GM12878 (cell line): ENCODE data around the gene TOPBP1. TPM values are rescaled to one million over a fixed set of nuclear protein-coding genes. Genes with fewer than 3 reads are reported as not detected.

Experiments
- ATAC-seq: fragments of 200-7000 bp; cut with Tn5 transposase; 3 replicates; pipeline ENCODE4 v1.9.1; 2020; ENCODE audit warnings: mild to moderate bottlenecking, moderate library complexity
- BruUV-seq: library from RNA; stranded (reverse); fragments of 400-500 nt; replicated peaks from 2 replicates; lab custom pipeline; 2021; lab: Mats Ljungman, UMichigan
- CTCF ChIA-PET: fragments of 300-600 bp; sonication (Branson Sonifier 250); formaldehyde crosslinking; extraction: SDS; loops from one replicate; lab custom pipeline; 2021; ENCODE audit warnings: inconsistent platforms; lab: Yijun Ruan, JAX
- POLR2A ChIA-PET: fragments of 350-600 bp; formaldehyde crosslinking; extraction: SDS; loops from one replicate; lab custom pipeline; 2021; ENCODE audit warnings: inconsistent platforms; lab: Charles Lee
- RAD21 ChIA-PET: fragments of 300-600 bp; sonication (Branson Sonifier 250); formaldehyde crosslinking; loops from one replicate; lab custom pipeline; 2023; ENCODE audit warnings: antibody characterized with exemption; ENCODE audit not compliant: unreplicated experiment; lab: Charles Lee
- SMC1A ChIA-PET: fragments of 300-600 bp; sonication (Branson Sonifier 250); formaldehyde crosslinking; loops from one replicate; lab custom pipeline; 2023; ENCODE audit not compliant: unreplicated experiment, uncharacterized antibody; lab: Charles Lee
- DNase-seq: peaks from one replicate; pipeline ENCODE4 v3.0.0-alpha.2; 2011; ENCODE audit warnings: low read depth, low spot score
- FAIRE-seq: peaks from 3 replicates; lab custom pipeline; 2011; peaks lifted over from hg19 to GRCh38; lab: Jason Lieb, UNC
- H2AFZ ChIP-seq: 2 replicates; pipeline ENCODE4 v1.6.0; 2011; ENCODE audit warnings: low read depth, low read length, control low read depth; ENCODE audit not compliant: control insufficient read depth
- H3K27ac ChIP-seq: 2 replicates; pipeline ENCODE4 v1.5.1; 2011; ENCODE audit warnings: control low read depth; ENCODE audit not compliant: control insufficient read depth, insufficient read depth
- H3K27me3 ChIP-seq, 2 experiments: replicated peaks in 1 of 2; 2 replicates each; pipeline versions ENCODE4 v1.6.0 to v1.6.1; 2011; ENCODE audit warnings: low read length in 1 of 2; ENCODE audit not compliant: control insufficient read depth in 2 of 2, insufficient read depth in 2 of 2
- H3K36me3 ChIP-seq, 2 experiments: 2 replicates each; pipeline ENCODE4 v1.5.1; 2011; ENCODE audit warnings: low read length in 1 of 2; ENCODE audit not compliant: control insufficient read depth in 2 of 2, insufficient read depth in 2 of 2
- H3K4me1 ChIP-seq: 2 replicates; pipeline ENCODE4 v1.6.1; 2011; ENCODE audit warnings: mild to moderate bottlenecking, low read length, moderate library complexity, mixed read lengths; ENCODE audit not compliant: control insufficient read depth, insufficient read depth
- H3K4me2 ChIP-seq: 2 replicates; pipeline ENCODE4 v1.6.0; 2011; ENCODE audit warnings: control low read depth; ENCODE audit not compliant: control insufficient read depth, insufficient read depth
- H3K4me3 ChIP-seq: fragments of 200-600 bp; sonication (generic); 2 replicates; pipeline ENCODE4 v1.5.1; 2016
- H3K79me2 ChIP-seq: 2 replicates; pipeline ENCODE4 v1.6.0; 2011; ENCODE audit warnings: low read length; ENCODE audit not compliant: control insufficient read depth, insufficient read depth
- H3K9ac ChIP-seq: 2 replicates; pipeline ENCODE4 v1.8.0; 2011; ENCODE audit warnings: low read length, control low read depth, mixed read lengths; ENCODE audit not compliant: control insufficient read depth, insufficient read depth
- H3K9me3 ChIP-seq: replicated peaks from 3 replicates; pipeline ENCODE4 v1.5.1; 2011; ENCODE audit warnings: mild to moderate bottlenecking, low read length; ENCODE audit not compliant: control insufficient read depth, insufficient read depth
- H4K20me1 ChIP-seq: 2 replicates; pipeline ENCODE4 v1.6.0; 2011; ENCODE audit not compliant: control insufficient read depth, insufficient read depth
- BMI1 ChIP-seq: fragments of 450-650 bp; IDR thresholded peaks from 2 replicates; pipeline ENCODE4 v1.6.1; 2016; ENCODE audit warnings: mild to moderate bottlenecking, moderate library complexity, borderline replicate concordance
- BRCA1 ChIP-seq: IDR thresholded peaks from 2 replicates; pipeline ENCODE4 v1.6.1; 2011; ENCODE audit warnings: low read depth, low read length, improper control_type of control experiment
- EZH2 ChIP-seq: IDR thresholded peaks from 2 replicates; pipeline ENCODE4 v1.6.1; 2012; ENCODE audit warnings: low read depth, mild to moderate bottlenecking, control low read depth, inconsistent platforms, low read length, borderline replicate concordance; ENCODE audit not compliant: control insufficient read depth
- IKZF1 ChIP-seq: fragments of 450-650 bp; conservative IDR thresholded peaks from 2 replicates; pipeline ENCODE4 v1.6.1; 2017; ENCODE audit warnings: antibody characterized with exemption, mild to moderate bottlenecking
- JUND ChIP-seq: IDR thresholded peaks from 2 replicates; pipeline ENCODE4 v1.6.1; 2012; ENCODE audit warnings: low read depth, mild to moderate bottlenecking, low read length, improper control_type of control experiment, moderate library complexity
- MLLT1 ChIP-seq: fragments of 450-650 bp; IDR thresholded peaks from 2 replicates; pipeline ENCODE4 v1.6.1; 2016; ENCODE audit warnings: mild to moderate bottlenecking
- NR2C2 ChIP-seq: IDR thresholded peaks from 2 replicates; pipeline ENCODE4 v1.6.1; 2011; ENCODE audit warnings: borderline replicate concordance, low read depth; ENCODE audit not compliant: control insufficient read depth, insufficient read length
- PRDM15 ChIP-seq: fragments of 450-650 bp; formaldehyde crosslinking; IDR thresholded peaks from 2 replicates; pipeline ENCODE4 v1.4.0; 2020; ENCODE audit warnings: mild to moderate bottlenecking, moderate library complexity
- TCF7 ChIP-seq: IDR thresholded peaks from 2 replicates; pipeline ENCODE4 v1.6.1; 2014; ENCODE audit warnings: antibody characterized with exemption, borderline replicate concordance
- ZNF207 ChIP-seq: fragments of 450-650 bp; IDR thresholded peaks from 2 replicates; pipeline ENCODE4 v1.6.1; 2014; ENCODE audit warnings: antibody characterized with exemption, mild to moderate bottlenecking, borderline replicate concordance
- ZNF622 ChIP-seq: fragments of 450-650 bp; IDR thresholded peaks from 2 replicates; pipeline ENCODE4 v1.6.1; 2017; ENCODE audit warnings: mild to moderate bottlenecking, inconsistent platforms
- WGBS: methylation state at CpG from one replicate; pipeline ENCODE4 v1.1.6; 2016; ENCODE audit warnings: low lambda C conversion rate; ENCODE audit not compliant: insufficient replicate concordance, insufficient coverage; ENCODE audit errors: missing lambda C conversion rate; 5-methylcytosine and 5-hydroxymethylcytosine counted together
- in situ Hi-C: fragments of 300-500 bp; cut with MboI; formaldehyde crosslinking; loops from 9 replicates; pipeline ENCODE4 v1.14.3; 2018; ENCODE audit warnings: mixed read lengths
- intact Hi-C: fragments of 100-400 bp; cut with micrococcal nuclease; formaldehyde crosslinking; loops from one replicate; pipeline ENCODE4 v1.14.2; 2022; ENCODE audit not compliant: unreplicated experiment
- polyA plus RNA-seq, 11 experiments: library from polyadenylated mRNA; depleted of rRNA in 4 of 11; unstranded in 6 of 11; stranded (reverse) in 5 of 11; fragments of >200 nt; fragmentation: Nextera tagmentation in 4 of 11; fragmentation: Illumina TruSeq in 1 of 11; extraction: Ambion mirVana in 4 of 11; extraction: Trizol in 1 of 11; gene quantifications; 1 replicate in 1 of 11; 2 replicates in 10 of 11; pipeline versions ENCODE4 v1.2.1 to v1.2.3, GENCODE V29; 2011 to 2016; ENCODE audit warnings: inconsistent platforms in 2 of 11, missing spikeins in 2 of 11, low read depth in 1 of 11
- total RNA-seq, 4 experiments: library from RNA; depleted of rRNA in 3 of 4; stranded (reverse); fragments of >200 nt in 3 of 4; fragmentation: Illumina TruSeq in 1 of 4; extraction: Trizol in 1 of 4; gene quantifications; 2 replicates each; pipeline versions ENCODE4 v1.2.1 to v1.2.3, GENCODE V29; 2013 to 2021

Gene TOPBP1
- total and polyA plus RNA-seq, 10 of the 15 experiments (the other 5 are each of a cell fraction or from before 2014, with no cell fraction given) = 18.3 to 99.3 (median 61.5) TPM

- TF ChIP-seq MLLT1 = no peak
Observed at GRCh38 chr3:133599280-133599679, 62.5 kb downstream of the TOPBP1 start (continued).

GRCh38 chr3:133598405-133598804 lies 63.3 kb downstream of the TOPBP1 start:
- CTCF ChIA-PET = no interaction called here
- FAIRE-seq = no peak
- Histone ChIP-seq H3K27ac (no peak overlapping the region), H3K4me3 (no peak overlapping the region), H3K36me3 (peaks cover 0 to 8% of the 10 kb centered on the region in 2 experiments; a peak in 2 of 4 replicates), H2AFZ (no peak overlapping the region), H3K9me3 (no peaks in the 10 kb centered on the region), H3K9ac (no peak overlapping the region), H3K4me1 (no peaks in the 10 kb centered on the region; the same call in 1 of the 2 replicates), H4K20me1 (no peaks in the 10 kb centered on the region), H3K79me2 (no peaks in the 10 kb centered on the region), H3K27me3 (no peaks in the 10 kb centered on the region), H3K4me2 (no peak overlapping the region)
- no peak for ATAC-seq
- POLR2A ChIA-PET = no interaction called here
- no TSS peak for BruUV-seq
- TF ChIP-seq ZNF622 = no peak
- TF ChIP-seq ZNF207 = no peak
- TF ChIP-seq IKZF1 = no peak
- TF ChIP-seq NR2C2 = no peak
- TF ChIP-seq TCF7 = no peak
- TF ChIP-seq JUND = no peak
- TF ChIP-seq BRCA1 = no peak
- no peak for TF ChIP-seq PRDM15 (CRISPR knock-in tag)
- no peak for TF ChIP-seq BMI1
- TF ChIP-seq EZH2 = no peak
- in situ Hi-C loops (no loop called here), intact Hi-C loops (no loop called here)
- no peak for DNase-seq
- 99% methylated on average over 3 of the region's 3 CpGs for WGBS
- SMC1A ChIA-PET = interaction anchor here (1.2 to 1.4 kb wide), 2 partner anchors 8 to 21 kb away, joined by 4 to 5 read pairs; no protein-coding TSS in a partner anchor
- RAD21 ChIA-PET = no interaction called here
